HG03469 (cell line): ENCODE data around the gene ECHDC1.
"Not testable (repeated sequence)": the region's sequence is repeated elsewhere in the genome, so short reads cannot be mapped to it uniquely, and the experiment has no call there.

Experiments
- ATAC-seq: cut with Tn5 transposase; IDR thresholded peaks from one replicate; pipeline ENCODE4 v1.9.1; 2021; ENCODE audit warnings: mild to moderate bottlenecking, moderate library complexity, moderate number of reproducible peaks; ENCODE audit not compliant: unreplicated experiment

Gene ECHDC1

DNA sequence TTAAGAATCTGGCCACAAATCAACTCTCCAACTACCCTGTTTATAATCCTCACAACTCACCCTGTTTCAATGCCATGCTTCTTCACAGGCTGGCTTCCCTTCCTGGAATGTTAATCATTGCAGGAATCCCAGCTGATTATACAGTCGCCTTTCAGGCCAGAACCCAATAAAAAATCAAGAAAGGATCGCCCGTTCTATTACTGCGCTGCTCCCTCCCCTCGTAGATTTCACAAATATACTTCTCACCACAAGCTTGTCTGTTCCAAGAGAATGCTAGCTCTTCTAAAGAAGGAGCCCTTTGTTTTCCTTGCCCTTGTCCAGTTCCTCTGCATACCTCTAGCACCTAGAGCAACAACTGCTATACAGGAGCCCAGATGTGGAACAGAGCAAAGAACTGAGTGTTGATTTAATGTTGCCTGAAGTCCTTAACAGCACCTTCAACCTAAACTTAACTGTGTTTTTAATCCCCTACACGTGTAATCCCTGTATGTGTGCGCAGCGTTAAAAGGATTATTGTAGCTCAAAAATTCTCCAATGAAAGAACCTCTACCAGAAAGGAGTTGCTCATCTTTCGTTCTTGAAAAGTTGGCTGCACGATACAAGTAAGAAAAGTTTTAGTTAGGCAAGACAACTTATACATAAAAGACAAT is 988 bp downstream of the ECHDC1 start:
- no peak for ATAC-seq

DNA sequence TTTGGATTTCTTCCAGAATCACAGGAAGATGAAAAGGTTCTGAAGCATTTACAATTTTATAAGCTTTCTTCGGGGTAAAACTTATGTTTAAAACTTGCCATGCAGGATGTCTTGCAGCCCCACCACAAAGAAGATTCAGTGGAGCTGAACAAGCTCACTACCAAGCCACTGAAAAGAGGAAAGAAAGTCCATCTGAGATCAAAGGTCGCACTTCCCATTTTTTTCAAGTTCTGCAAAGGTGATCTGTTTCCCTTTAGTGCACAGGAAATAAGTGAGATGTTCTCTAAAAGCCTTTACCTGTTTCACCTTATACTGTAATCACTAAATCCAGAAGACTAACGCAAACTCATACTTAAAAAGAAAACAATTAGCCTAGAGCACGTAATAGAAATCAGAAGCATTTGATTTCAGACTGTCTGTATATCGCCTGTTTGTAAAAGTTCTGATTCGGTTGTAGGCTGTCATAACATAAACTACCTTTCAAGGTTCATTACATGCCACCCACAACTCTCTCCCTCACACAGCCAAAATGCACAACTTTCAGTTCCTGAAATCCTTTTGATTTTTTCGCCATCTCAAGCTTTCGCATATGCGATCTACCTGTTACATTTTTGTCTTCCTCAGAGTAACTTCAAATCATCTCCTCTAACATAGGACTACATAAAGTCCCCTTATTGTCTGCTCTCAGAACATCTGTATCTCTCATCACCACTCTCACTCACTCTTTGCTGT is 1.8 kb downstream of the ECHDC1 start:
- ATAC-seq, result peak; percentile 33

DNA sequence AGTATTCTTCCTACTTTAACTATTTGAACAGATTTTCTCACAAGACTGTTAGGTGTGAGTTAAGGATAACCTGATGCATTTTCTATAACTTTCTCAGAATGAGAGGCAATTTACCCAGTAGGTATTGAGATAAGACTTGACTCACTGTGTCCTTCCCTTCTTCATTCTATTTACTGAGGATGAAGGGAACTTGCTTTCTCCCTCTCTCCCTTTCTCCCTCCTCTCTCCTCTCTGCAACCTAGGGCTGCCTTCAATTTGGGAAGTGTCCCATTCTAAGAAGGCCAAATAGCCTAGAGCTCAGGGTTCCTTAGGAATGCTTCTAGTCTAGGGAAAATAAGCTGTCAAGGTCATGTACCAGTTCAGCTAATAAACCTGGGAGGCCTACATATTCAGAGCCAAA is 3.2 kb downstream of the ECHDC1 start:
- ATAC-seq, result no peak

DNA sequence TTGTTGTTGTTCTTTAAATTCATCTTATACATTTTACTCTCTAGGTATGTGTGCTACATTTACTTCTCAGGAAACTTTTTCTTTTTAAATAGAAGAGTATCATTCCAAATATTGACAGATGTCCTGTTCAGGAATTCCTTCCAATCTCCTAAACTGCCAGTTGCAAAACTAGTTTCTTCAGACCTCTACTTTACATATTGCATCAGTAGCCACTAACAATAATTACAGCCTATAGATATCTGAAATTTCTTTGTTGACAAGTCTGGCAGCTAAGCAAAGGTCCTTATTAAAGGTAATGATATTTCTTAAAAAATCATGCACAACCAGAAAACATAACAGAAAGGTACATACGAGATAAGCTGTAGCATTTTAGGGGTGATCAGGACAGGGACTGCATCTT is 4.5 kb downstream of the ECHDC1 start:
- ATAC-seq, result no peak

DNA sequence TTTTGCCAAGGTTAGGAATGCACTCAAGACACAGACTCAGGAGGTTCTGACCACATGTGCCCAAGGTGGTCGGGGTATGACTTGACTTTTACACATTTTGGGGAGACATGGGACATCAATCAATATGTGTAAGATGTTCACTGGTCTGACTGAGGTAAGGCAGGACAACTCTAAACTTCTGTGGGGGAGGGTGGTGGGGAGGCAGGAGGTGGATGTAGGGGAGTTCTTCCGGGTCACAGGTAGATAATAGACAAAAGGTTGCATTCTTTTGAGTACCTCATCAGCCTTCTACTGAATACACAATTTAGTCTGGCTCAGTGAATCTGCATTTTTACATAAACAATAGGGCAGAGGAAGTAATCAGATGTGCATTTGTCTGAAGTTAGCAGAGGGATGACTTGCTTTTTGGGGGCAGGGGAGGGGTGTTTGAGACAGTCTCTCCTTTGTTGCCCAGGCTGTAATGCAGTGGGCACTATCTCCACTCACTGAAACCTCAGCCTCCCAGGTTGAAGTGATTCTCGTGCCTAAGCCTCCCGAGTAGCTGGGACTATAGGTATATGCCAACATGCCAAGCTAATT is 10.9 kb downstream of the ECHDC1 start:
- no peak for ATAC-seq

DNA sequence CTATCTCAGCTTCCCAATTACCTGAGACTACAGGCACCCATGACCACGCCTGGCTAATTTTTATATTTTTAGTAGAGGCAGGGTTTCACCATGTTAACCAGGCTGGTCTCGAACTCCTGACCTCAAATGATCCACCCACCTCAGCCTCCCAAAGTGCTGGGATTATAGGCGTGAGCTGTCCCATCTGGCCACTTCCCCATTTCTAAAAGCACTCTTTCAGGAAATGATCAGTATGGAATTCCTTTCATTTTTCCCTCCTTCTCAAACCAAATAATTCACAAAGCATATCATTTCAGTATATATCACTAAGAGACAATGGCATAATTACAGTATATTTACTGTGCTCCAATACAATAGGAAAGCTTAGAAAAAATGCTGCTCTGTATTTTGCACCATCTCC is 12.2 kb downstream of the ECHDC1 start:
- ATAC-seq, result not testable (repeated sequence)

DNA sequence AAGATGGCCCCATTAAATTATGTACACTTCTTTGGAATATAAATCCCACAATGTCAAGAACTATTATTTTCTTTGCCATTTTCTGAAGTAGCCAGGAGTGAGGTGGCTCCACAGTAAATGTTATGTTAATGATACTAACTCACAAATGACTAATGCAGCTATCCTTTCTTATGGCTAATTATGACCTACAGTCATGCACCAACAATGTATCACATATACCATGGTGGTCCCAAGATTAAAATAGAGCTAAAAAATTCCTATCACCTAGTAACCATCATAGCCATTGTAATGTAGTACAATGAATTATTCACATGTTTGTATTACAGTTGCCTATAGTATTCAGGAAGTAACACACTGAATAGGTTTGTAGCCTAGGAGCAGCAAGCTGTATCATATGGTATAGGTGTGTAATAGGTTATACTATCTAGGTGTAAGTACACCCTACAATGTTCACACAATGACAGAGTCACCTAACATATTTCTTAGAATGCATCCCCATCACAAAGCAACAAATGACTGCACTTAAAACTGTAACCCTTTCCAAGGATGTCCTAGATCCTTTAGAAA is 15.3 kb downstream of the ECHDC1 start:
- no peak for ATAC-seq

DNA sequence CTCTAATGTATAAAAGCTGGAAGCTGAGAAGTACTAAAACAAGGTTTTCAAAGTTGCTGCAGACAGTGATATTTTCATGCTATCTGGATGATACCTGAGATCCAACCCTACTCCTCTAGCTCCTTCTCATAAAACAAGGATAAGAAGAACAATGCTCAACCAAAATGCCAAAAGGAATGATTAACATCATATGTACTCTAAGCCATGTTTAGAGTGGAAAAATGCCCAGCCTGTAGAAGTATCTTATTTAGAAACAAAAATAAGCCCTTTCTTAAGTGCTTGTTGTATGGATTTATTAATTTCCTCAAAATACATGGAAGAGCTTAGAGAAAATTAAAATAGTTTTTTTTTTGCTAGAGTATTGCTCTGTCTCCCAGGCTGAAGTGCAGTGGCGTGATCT is 23.7 kb downstream of the ECHDC1 start:
- ATAC-seq, result no peak

DNA sequence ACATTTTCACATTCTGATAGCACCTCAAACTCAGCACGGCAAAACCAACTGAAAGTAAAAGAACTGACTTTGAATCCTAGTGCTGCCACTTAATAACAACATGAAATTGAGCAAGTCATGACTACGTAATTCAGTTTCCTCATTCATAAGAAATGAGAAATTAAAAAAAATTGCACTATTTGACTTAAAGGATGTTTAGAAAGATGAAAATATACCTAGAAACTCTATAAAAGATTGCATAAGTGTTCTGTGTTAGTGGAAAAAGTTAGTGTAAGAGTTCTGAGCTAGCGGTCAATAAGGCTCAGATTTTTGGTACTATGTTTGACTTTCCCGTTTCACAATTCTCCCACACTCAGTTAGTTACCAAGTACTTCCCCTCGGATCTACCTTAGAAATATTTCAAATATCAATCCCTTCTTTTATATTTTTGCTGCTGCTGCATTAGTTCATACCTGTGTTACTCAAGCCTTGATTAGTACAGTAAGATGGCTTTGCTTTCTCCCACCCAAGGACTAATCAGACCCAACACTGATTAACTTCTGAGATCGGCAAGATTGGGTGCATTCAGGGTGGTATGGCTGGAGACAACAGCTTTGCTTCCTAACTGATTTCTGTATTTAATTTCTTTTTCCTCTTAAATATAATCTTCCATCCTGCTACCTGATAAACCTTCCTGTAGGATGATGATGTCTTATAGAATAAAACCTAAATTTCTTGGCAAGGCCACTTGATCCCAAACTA is 25.9 kb downstream of the ECHDC1 start:
- no peak for ATAC-seq

DNA sequence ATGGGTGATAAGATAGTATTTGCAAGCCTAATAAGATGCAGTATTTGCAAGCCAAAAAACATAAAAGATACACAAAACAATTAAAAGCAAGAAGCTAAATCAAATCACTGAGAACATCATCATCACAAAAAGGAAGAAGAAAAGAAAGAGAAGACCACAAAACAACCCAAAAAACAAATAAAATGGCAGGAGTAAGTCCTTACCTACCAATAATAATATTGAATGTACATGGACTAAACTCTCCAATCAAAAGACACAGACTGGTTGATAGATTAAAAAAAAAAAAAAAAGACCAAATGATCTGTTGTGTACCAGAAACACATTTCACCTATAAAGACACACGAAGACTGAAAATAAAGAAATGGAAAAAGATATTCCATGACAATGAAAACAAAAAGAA is 37.7 kb downstream of the ECHDC1 start:
- no peak for ATAC-seq

DNA sequence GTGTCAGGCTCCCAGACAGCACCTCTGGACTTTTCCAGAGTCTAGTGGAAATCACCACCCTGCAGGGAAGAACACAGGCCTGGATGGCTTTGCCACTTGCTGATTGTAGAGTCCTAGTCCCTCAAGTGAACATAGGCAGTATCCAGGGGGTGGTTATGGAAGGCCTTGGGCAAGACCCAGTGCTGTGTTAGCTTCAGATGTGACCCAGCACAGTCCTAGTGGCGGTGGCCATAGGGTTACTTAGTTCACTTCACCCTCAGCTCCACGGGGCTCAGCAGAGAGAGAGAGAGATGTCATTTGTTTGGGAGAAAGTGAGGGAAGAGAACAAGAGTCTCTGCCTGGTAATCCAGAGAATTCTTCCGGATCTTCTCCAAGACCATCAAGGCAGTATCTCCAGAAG is 39.5 kb downstream of the ECHDC1 start:
- ATAC-seq, result no peak

DNA sequence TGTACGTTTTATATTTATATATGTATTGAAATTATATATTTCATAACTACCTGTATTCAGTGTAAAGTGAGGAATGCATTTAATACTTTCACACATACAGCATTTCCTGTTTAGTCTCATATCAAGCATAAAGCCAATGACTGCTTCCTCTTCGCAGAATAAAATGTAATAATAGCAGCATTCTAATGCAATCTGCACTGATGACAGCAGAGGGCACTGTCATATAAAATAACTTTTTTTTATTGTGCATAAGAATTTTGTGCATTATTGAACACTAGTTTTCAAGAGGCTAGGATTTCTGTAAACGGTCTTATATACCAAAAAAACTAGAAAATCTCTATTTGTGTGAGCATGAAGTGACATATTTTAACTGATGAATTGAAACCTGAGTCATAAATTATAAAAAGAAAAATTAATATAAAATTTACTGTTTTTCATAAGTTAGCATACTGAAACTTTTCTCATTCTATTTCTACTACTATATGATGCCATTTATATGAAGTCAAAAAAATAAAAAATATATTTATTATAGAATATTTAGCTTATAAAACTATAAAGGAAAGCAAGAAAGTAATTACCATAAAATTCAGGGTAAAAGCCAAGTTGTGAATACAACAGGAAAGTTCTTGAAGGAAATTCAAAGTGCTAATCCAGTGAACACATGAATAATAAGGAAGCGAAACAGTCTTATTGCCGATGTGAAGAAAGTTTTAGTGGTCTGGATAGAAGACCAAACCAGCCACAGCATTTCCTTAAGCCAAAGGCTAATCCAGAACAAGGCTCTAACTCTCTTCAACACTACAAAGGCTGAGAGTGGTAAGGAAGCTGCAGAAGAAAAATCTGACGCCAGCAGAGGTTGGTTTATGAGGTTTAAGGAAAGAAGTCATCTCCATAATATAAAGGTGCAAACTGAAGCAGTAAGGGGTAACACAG is 40.4 kb downstream of the ECHDC1 start:
- peak; percentile 75 for ATAC-seq

DNA sequence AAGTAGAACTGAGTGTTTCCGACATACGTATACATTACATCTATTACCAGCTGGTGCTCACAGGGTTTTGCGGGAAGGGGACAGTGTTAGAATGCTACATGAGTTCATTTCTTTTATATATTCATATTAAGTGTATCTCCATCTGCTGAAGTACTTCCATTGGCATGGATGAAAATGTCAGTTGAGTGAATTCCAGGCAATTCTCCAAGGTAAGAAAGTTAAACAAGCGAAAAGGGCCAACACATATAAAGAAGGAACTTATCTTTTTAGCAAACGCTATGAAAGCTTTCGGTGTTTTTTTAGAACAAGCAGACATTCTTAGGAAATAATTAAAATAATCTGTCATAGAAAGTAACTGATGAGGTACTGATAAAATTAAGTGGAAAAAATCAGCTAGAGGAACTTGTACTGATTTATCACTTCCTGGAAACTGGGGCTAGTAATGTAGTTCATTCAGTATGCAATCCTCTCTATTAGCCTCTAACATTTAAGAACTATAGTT is 42.2 kb downstream of the ECHDC1 start:
- no peak for ATAC-seq

DNA sequence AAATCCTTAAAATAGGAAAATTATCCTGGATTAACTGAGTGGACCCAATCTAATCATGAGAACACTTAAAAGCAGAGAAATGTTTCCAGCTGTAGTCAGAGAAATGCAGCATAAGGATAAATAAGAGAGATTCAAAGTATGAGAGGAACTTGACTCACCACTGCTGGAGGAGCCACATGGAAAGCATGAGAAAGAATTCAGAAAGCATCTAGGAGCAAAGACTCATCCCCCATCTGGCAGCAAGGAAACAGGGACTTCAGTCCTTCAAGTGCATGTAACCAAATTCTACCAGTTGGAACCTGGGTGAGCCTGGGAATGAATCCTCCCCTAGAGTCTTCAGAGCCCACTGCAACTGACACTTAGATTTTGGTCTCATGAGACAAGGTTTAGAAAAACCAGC is 43.0 kb downstream of the ECHDC1 start:
- no peak for ATAC-seq

DNA sequence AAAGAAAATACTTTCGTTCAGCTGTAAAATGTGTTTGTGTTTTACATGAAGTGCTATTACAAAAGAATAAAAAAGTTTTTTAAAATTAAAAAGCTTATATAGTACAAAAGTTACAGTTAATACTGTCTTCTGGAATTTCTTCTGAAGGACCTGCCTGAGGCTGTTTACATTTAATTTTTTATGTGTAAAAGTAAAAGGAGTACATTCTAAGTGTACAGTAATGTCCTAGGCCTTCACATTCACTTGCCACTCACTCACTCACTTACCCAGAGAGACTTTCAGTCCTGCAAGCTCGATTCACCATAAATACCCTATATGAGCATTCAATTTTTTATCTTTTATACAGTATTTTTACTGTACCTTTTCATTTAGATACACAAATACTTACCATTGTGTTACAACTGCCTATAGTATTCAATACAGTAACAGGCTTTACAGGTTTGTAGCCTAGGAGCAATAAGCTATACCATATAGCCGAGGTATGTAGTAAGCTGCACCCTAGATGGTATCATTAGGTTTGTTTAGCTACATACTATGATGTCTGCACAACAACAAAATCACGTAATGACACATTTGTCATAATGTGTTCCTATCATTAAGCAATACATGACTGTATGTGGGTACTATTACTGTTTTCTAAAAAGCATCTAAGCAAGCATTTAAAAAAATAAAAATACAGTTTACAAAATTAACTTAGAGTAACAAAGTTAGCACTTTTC is 43.7 kb downstream of the ECHDC1 start:
- no peak for ATAC-seq

DNA sequence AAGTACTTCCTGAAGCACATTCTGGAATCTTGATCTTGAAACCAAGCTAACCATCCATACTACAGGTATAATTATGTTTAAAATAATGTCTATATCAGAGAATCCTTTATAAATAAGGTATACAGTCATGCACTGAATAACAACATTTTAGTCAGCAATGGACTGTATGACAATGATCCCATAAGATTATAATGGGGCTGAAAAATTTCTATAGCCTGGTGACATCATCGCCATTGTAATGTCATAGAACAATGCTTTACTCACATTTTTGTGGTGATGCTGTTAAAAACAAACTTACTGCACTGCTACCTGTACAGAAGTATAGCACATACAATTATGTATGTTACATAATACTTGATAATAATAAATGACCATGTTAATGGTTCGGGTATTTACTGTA is 44.9 kb downstream of the ECHDC1 start:
- ATAC-seq, result no peak

DNA sequence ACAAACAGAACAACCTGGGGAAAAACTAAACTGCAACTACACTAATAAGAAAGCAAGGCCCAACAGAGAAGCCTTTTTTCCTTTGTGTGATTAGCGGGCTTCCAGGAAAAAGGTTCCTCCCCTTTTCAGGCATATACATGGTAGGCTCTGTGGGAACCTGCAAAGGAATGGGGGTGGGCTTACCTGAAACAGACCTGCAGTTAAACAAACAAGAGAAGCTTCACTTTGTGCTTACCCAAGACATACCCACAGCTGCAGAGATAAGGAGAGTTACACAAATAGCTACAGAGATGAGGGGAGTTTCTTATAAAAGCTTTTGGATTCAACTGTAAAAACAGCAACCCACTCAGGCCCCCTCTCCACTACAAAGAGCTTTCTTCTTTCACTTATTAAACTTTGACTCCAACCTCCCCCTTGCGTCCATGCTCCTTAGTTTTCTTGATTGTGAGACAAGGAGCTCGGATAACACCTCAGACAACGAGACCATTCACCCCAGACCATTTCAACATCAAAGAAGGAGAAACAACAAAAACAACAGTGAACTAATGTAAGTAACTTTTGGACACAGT is 45.8 kb downstream of the ECHDC1 start:
- ATAC-seq, result no peak

DNA sequence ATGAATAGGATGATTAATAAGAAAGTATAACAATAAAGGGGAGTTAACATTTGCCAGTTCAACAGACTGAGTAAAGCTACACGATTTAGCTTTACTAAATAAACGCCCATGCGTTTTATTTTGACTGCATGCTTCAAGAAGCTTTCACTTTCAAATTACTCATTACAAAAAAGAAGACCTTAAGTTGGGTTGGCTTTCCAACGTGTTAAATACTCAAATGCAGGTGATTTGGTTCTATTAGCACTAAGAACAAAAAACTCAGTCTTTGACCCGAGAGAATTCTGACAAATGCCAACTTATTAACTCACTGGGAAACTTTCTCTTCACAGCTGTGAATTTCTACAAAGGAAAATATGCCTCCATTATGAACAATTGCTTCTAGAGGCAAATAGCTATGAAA is 51.9 kb downstream of the ECHDC1 start:
- peak; percentile 84 for ATAC-seq
